Thymus (tissue), 11 donors: Measurements from ENCODE around the gene VPS51. TPM values are rescaled to one million over a fixed set of nuclear protein-coding genes. Genes with fewer than 3 reads are reported as not detected.
A peak's percentile ranks its signal among the peaks of the same experiment; 100 is the strongest.

Experiments used
- DNase-seq, 9 donors: peaks; one replicate each; pipeline ENCODE4 v3.0.0-alpha.2; 2013; ENCODE audit warnings: low spot score in 9 of 9, low read depth in 6 of 9, missing footprints in 1 of 9
- H3K27ac ChIP-seq, 2 donors: one replicate each; pipeline ENCODE4 v1.5.1; 2013; ENCODE audit warnings: control low read depth in 1 of 2, low read depth in 1 of 2, low read length in 1 of 2, mild to moderate bottlenecking in 1 of 2, moderate library complexity in 1 of 2
- H3K27me3 ChIP-seq, 2 donors: one replicate each; pipeline ENCODE4 v1.5.1; 2013; ENCODE audit warnings: low read length in 1 of 2; ENCODE audit not compliant: control insufficient read depth in 2 of 2, insufficient read depth in 1 of 2
- H3K36me3 ChIP-seq, 2 donors: one replicate each; pipeline ENCODE4 v1.5.1; 2013; ENCODE audit warnings: low read length in 1 of 2, mild to moderate bottlenecking in 1 of 2, moderate library complexity in 1 of 2; ENCODE audit not compliant: control insufficient read depth in 2 of 2, insufficient read depth in 2 of 2
- H3K4me1 ChIP-seq, 2 donors: one replicate each; pipeline ENCODE4 v1.5.1; 2013; ENCODE audit warnings: low read length in 2 of 2; ENCODE audit not compliant: control insufficient read depth in 2 of 2, insufficient read depth in 2 of 2
- H3K4me3 ChIP-seq, 2 donors: one replicate each; pipeline ENCODE4 v1.5.1; 2013; ENCODE audit warnings: low read length in 2 of 2, control low read depth in 1 of 2, mild to moderate bottlenecking in 1 of 2
- H3K9me3 ChIP-seq, 2 donors: one replicate each; pipeline ENCODE4 v1.5.1; 2013; ENCODE audit warnings: low read length in 1 of 2, mild to moderate bottlenecking in 1 of 2; ENCODE audit not compliant: control insufficient read depth in 2 of 2, insufficient read depth in 1 of 2
- WGBS: extraction: QIAGEN DNeasy Blood & Tissue Kit; methylation state at CpG from one replicate; pipeline ENCODE4 v1.1.7; 2013; 5-methylcytosine and 5-hydroxymethylcytosine counted together
- polyA plus RNA-seq: library from polyadenylated mRNA; stranded (reverse); fragments of 200-250 nt; gene quantifications from one replicate; pipeline ENCODE4 v1.2.3, GENCODE V29; 2013
- total RNA-seq: library from RNA; stranded (reverse); fragments of 120-200 nt; gene quantifications from one replicate; pipeline ENCODE4 v1.2.4, GENCODE V29; 2013
- donor health status: healthy.

The VPS51 gene
- total and polyA plus RNA-seq, 2 donors, result 110 to 121 TPM

DNA sequence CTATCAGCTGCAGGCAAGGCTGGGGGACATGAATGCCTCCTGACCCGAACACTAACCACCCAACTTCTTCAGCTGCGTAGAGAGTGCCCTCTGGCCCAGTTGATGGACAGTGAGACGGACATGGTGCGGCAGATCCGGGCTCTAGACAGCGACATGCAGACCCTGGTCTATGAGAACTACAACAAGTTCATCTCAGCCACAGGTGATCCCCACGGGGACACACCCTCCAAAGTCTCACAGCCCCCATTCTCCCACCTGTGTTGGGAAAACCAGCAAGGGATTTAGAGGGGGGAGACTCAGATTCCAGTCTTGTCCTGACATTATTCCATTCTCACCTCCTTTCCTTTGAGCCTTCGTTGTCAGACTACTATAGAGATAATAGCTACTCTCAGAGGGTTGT is 912 bp downstream of the VPS51 start:
- Histone ChIP-seq H3K36me3 (peaks cover 15 to 21% of the 10 kb centered on the region in 2 donors), H3K27ac (peak overlapping the region in 1 of 2 donors; percentile 65), H3K4me1 (peaks cover 7 to 18% of the 10 kb centered on the region in 2 donors), H3K27me3 (no peaks in the 10 kb centered on the region), H3K4me3 (peak overlapping the region; percentile 82 to 87), H3K9me3 (no peaks in the 10 kb centered on the region)
- WGBS, result 76% methylated on average over 8 of the region's 8 CpGs
- DNase-seq, result no peak

DNA sequence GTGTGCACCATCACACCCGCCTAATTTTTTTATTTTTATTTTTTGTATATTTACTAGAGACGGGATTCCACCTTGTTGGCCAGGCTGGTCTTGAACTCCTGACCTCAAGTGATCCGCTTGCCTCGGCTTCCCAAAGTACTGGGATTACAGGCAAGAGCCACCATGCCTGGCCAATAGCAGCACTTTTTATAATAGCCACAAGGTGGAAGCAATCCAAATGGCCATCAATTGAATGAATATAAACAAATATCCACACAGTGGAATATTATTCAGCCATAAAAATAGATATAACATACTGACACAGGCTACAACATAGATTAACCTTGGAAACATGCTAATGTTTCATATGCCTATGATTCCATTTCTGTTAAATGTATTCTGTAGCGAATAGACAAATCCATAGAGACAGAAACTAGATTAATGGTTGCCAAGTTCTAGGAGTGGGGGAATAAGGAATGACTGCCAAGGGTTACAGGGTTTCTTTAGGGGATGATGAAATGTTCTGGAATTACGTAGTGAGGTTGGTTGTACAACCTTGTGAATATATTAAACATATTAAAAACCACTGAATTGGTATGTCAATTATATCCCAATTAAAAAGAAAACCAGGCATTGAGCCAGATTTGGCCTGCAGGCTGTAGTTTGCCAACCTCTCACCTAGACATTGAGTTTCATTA is 4.8 kb downstream of the VPS51 start:
- Histone ChIP-seq H3K4me1 (peaks cover 7 to 15% of the 10 kb centered on the region in 2 donors), H3K4me3 (no peak overlapping the region), H3K27me3 (no peaks in the 10 kb centered on the region), H3K9me3 (no peaks in the 10 kb centered on the region), H3K27ac (no peak overlapping the region), H3K36me3 (peaks cover 22 to 40% of the 10 kb centered on the region in 2 donors)
- 98% methylated on average over 6 of the region's 6 CpGs for WGBS
- DNase-seq, result no peak

- DNase-seq, result no peak
- H3K36me3 ChIP-seq, result peaks cover 24 to 45% of the 10 kb centered on the region in 2 donors
- H3K9me3 ChIP-seq, result no peaks in the 10 kb centered on the region
- H3K27me3 ChIP-seq, result no peaks in the 10 kb centered on the region
- WGBS, result 95% methylated on average over 8 of the region's 8 CpGs
- H3K27ac ChIP-seq, result no peak overlapping the region
- H3K4me3 ChIP-seq, result no peak overlapping the region
- peaks cover 0 to 3% of the 10 kb centered on the region in 2 donors for H3K4me1 ChIP-seq
Observed at GRCh38 chr11:65102142-65103095, 6.4 kb downstream of the VPS51 start.

DNA sequence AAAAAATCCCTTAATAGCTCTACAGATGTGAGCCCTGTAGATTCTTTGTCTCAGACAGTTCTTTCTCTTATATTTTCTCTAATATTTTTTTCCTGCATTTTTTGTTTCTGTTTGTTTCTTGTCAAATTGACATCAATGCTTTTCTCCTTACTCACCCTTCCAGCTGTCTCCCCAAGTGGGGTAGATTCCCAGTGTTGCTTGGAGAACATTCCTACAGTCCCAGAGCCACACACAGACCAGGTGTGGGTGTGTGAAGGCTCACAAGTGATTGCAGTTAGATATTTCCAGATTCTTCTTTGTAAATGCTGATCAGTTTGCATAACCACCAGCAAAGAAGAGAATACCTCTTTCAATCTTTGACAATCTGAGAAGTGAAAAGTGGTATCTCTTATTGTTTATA is 7.5 kb downstream of the VPS51 start:
- no peak overlapping the region for H3K27ac ChIP-seq
- no peak overlapping the region for H3K4me3 ChIP-seq
- H3K36me3 ChIP-seq, result peaks cover 25 to 47% of the 10 kb centered on the region in 2 donors

DNA sequence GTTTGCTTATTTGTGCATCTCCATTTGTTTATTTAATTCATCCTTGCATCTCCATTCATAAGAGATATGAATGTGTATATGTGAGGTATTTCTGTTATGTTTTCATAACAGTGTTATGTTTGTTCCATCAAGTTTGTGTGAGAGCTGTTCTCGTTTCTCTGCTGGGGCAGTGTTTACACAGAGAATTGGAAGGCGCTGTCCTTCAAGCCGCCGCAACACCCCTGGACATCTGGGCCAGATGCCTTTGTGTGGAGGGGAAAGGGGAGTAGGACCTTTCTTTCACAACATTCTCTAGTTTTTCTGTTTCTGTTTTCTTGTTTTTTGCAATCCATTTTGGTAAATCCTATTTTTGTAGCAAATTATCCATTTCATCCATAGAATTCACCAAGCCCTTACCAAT is 8.6 kb downstream of the VPS51 start:
- Histone ChIP-seq H3K9me3 (no peaks in the 10 kb centered on the region), H3K36me3 (peaks cover 36 to 56% of the 10 kb centered on the region in 2 donors), H3K4me3 (no peak overlapping the region), H3K27me3 (no peaks in the 10 kb centered on the region), H3K4me1 (no peaks in the 10 kb centered on the region), H3K27ac (no peak overlapping the region)
- no peak for DNase-seq
- WGBS, result 98% methylated on average over 4 of the region's 4 CpGs

More for the DNA sequence above, 7.5 kb downstream of the VPS51 start:
- Histone ChIP-seq H3K4me1 (no peaks in the 10 kb centered on the region), H3K27me3 (no peaks in the 10 kb centered on the region), H3K9me3 (no peaks in the 10 kb centered on the region)
- no peak for DNase-seq

DNA sequence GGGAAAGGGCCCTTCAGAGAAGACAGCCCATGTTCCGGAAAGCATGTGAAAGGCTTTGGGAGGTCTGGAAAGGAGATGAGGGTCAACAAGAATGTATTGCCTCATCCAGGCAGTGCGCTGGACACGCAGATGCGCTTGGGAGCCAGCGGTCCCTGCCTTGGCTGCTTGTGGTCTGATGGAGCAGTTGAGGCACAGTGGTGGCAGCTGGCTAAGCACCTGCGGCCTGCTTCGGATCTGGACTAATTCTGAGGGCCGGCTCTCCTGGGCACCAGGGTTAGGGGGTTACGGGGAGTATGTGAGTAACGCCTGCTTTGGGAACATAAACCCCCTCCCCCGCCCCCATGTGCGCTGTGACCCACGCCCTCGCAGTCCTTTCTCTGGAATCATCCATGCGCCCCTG is 11.1 kb downstream of the VPS51 start:
- H3K4me3 ChIP-seq, result no peak overlapping the region
- peaks cover 0 to 2% of the 10 kb centered on the region in 2 donors for H3K9me3 ChIP-seq
- H3K27ac ChIP-seq, result no peak overlapping the region
- no peak for DNase-seq
- WGBS, result 99% methylated on average over 15 of the region's 15 CpGs
- H3K27me3 ChIP-seq, result no peaks in the 10 kb centered on the region
- H3K4me1 ChIP-seq, result peaks cover 5 to 22% of the 10 kb centered on the region in 2 donors
- H3K36me3 ChIP-seq, result peaks cover 35 to 59% of the 10 kb centered on the region in 2 donors

- Histone ChIP-seq H3K27me3 (peaks cover 0 to 3% of the 10 kb centered on the region in 2 donors), H3K9me3 (peaks cover 0 to 8% of the 10 kb centered on the region in 2 donors), H3K36me3 (peaks cover 31 to 54% of the 10 kb centered on the region in 2 donors), H3K4me3 (no peak overlapping the region), H3K4me1 (peaks cover 8 to 29% of the 10 kb centered on the region in 2 donors), H3K27ac (no peak overlapping the region)
- no peak for DNase-seq
- WGBS, result 98% methylated on average over 52 of the region's 52 CpGs
Observed at GRCh38 chr11:65107751-65108468, 11.9 kb downstream of the VPS51 start.

- Histone ChIP-seq H3K27ac (no peak overlapping the region), H3K4me3 (no peak overlapping the region), H3K4me1 (peaks cover 14 to 36% of the 10 kb centered on the region in 2 donors), H3K27me3 (peaks cover 0 to 3% of the 10 kb centered on the region in 2 donors), H3K36me3 (peaks cover 30 to 51% of the 10 kb centered on the region in 2 donors), H3K9me3 (peaks cover 0 to 9% of the 10 kb centered on the region in 2 donors)
- 98% methylated on average over 38 of the region's 38 CpGs for WGBS
- DNase-seq, result no peak
Observed at GRCh38 chr11:65108469-65109123, 12.6 kb downstream of the VPS51 start.
